ENCODE measurements around the gene CUEDC1.

Gene CUEDC1

GRCh38 chr17:57833179-57833939 lies 121.9 kb downstream of the CUEDC1 start:
- peak; percentile 44 to 54 for DNase-seq (ENCODE audit: low read depth in 2 of 2)

DNA sequence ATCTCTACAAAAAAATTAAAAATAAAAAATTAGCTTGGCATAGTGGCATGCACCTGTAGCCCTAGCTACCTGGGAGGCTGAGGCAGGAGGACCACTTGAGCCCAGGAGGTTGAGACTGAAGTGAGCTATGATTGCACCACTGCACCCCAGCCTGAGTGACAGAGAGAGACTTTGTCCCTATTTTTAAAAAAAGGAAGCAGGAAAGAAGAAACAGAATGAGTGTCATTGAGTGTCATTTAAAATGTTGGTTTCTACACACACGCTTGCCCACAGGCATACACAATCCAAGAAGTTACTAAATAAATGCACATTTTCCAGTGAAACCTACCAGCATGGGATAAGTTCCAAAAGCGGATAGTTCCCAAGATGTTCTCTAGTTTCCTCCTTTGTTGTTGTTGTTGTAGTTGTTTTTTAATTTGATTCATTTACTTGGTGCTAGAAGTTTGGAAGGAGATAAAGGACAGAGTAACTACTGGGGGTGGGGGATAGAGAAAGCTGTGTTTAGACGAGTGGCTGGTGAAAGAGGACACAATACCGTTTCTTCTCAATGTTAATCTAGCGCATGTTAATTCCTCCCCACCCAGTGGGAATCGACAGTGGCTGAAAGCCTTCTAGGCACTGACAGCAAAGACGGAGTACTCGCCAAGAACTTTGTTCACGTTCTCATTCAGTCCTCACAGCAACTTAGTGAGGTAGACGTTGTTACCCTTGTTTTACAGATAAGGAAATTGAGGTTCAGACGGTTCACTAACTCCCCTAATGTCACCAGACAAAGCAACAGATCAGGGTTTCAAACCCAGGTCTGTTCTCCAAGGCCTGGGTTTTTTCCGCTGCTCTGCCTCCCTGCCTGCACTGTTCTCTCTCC lies 122.7 kb downstream of the CUEDC1 start:
- DNase-seq (ENCODE audit: low read depth in 2 of 2) = no peak

GRCh38 chr17:57830880-57831279 lies 124.3 kb downstream of the CUEDC1 start:
- no peak for DNase-seq (ENCODE audit: low read depth in 2 of 2)

DNA sequence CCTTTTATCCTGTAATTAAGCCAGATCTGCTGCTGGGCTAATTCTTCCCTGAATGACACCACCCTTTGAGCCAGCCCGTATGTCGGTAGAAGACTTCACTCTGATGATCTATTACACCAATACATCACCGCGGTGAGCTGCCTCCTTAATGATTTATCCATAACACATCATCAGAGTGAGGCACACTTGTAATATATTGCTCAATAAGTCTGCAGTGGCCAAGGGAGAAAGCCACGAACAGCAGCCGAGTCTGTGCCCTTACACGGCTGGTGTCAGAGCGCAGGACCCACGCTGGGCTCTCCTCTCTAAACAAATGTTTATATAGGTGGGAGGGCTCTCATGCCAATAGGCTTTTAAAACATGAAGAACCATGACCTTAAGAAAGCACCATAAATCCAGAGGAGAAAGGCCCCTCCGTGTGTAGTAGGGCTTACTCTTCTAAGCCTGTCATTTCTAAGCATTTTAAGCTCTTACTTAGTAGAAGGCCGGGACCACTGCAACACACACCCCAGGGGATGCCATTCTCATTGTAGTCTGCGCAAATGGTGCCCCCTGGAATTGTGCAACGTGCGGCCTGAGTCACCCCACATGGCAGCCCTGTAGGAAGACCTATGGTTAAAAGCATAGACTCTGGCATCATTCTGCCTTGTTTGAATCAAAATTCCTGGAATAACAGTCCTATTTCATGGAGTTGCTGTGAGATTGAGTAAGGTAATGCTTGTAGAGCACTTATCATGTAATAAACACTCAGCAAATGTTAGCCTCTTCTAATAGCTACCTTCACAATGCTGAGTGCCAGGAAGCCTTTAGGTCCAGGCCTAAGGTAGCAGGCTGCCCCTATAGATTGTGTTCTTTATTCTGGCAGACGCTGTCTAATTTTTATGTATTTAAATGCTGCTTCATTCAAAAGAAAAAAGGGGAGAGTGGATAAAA lies 131.5 kb downstream of the CUEDC1 start:
- DNase-seq (ENCODE audit: low read depth in 2 of 2) = no peak

DNA sequence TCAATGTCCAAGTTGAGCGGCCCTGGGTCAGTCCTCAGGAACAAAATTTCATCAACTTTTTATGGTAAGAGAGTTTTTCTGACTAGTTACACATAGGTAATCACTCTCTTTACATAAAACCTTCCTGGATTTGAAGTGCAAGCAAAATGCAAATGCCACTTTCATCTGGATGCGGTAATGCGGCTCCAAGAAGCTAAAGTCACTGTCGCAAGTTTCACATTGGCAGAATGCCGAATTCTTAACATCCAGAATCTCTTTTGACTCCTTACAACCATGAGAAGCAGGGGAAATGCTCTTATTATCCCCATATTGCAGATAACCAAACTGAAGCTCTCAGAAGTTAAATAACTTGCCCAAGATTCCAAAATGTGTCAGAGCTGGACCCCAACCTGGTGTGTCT lies 135.3 kb downstream of the CUEDC1 start:
- no peak for DNase-seq (ENCODE audit: low read depth in 2 of 2)

DNA sequence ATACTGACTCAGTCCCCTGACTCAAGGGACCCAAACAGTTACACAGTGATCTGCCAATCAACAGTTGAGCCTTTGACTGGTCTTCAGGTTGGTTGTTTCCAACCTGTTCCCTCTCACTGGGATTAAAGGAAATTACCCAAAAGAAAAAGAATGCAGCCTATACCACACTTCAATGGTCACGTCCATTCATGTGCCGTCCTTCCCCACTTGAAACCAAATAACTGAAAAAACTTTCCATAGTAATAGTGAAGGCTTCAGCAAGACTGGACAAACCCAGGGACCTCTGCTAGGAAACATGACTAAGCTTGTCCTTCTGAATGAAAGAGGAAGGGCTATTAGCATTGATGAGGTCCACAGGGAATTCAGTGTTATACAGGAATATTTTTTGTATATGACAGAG lies 135.9 kb downstream of the CUEDC1 start:
- no peak for DNase-seq (ENCODE audit: low read depth in 2 of 2)

DNA sequence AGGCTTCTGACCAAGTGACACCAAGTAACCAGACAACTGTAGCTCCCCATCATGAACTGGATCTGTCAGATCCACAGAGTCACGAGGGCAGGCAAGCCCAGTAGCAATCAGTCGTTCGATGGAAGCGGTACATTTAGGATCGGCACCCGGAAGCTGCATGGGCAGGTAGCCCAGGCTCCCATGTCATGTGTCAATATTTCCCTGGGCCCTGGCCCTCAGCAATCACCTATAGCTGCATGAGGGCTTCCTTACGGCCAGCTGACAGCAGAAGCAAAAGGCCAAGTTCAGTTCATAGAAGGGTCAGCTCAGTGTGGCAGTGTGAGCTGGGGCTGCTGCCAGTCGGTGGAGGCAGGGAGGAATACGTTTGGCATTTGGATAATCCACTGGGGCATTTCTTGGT lies 137.1 kb downstream of the CUEDC1 start:
- no peak for DNase-seq (ENCODE audit: low read depth in 2 of 2)

- no peak for DNase-seq (ENCODE audit: low read depth in 2 of 2)
Observed at GRCh38 chr17:57817299-57817698, 137.9 kb downstream of the CUEDC1 start.

DNA sequence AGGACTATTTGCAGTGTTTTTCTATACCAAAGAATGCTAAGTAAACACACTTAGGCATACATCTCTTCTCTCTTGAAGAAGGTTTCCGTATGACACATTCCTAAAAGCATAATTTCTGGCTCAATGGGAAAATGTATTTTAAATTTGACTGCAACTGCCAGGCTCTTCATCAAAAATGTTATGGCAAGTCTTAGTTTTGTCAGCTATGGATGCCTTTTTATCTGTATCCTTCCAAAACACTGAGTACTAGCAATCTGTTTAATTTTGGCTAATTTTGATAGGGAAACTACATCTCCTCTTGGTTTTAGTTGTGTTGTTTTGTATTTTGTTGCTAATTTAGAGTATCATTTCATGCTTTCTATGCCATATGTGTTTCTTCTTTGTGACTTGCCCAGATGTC lies 140.8 kb downstream of the CUEDC1 start:
- no peak for DNase-seq (ENCODE audit: low read depth in 2 of 2)

DNA sequence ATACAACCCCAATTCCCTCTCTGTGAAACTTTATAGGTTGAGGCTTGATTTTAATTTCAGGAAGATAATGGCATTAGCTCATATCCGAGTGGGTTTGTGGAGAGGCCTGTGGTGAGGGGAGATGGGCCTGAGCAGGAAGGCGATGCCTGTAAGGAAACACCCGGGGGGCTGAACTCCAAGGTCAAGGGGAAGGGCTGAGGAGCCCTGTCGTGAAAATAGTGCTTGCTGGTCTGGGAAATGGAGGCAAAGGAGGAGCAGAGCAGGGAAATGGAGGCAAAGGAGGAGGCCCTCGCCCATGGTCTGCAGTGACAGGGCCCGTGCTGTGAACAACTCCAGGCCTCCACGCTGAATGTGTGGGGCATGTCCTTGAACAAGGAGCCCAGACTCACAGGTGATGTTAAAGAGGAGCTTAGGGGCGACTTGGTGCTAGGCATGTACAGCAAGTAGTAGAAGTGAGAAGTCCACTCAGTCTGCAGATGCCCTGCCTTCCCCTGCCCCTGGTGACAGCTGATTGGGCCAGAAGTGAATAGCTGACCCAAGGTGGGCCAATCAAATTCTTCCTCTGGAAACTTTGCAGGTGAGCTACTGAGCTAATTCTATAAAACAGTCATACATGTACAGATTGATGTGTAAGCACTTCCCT lies 143.5 kb downstream of the CUEDC1 start:
- DNase-seq (ENCODE audit: low read depth in 2 of 2) = no peak

Measured in stimulated activated CD8-positive, alpha-beta memory T cell treated with anti-CD3 and anti-CD28 coated beads, Interleukin-2, amount 100 ng/mL, for 1 hour (primary cell).